Activated naive CD4-positive, alpha-beta T cell treated with anti-CD3 and anti-CD28 coated beads, Interleukin-2, amount 50 U/mL, for 72 hours (primary cell): ENCODE results near the gene ZNF232. TPM values are rescaled to one million over a fixed set of nuclear protein-coding genes. Genes with fewer than 3 reads are reported as not detected.
"Not testable (repeated sequence)": the region's sequence is repeated elsewhere in the genome, so short reads cannot be mapped to it uniquely, and the experiment has no call there.

Experiments
- ATAC-seq, 2 donors: fragments of 150-1000 bp; cut with Tn5 transposase; 2 replicates each; pipeline ENCODE4 v1.10.0; 2021; ENCODE audit warnings: mild to moderate bottlenecking in 2 of 2, moderate library complexity in 2 of 2
- DNase-seq, 2 donors: peaks; one replicate each; pipeline ENCODE4 v3.0.0; 2021 to 2022; ENCODE audit warnings: low spot score in 2 of 2
- H3K27ac Mint-ChIP-seq, 2 donors: one replicate each; pipeline ENCODE4 v1.8.0; 2022; ENCODE audit warnings: mild to moderate bottlenecking in 2 of 2, mixed read lengths in 2 of 2
- H3K36me3 Mint-ChIP-seq, 2 donors: one replicate each; pipeline ENCODE4 v1.8.0; 2022; ENCODE audit warnings: mixed read lengths in 2 of 2
- H3K9me3 Mint-ChIP-seq, 2 donors: one replicate each; pipeline ENCODE4 v1.8.0; 2022; ENCODE audit warnings: mixed read lengths in 2 of 2
- total RNA-seq, 2 donors: library from RNA; stranded (reverse); gene quantifications; one replicate each; pipeline ENCODE4 v1.2.3, GENCODE V29; 2022

Gene ZNF232
- total RNA-seq, 2 donors from 2014 or later, result 15.5 to 19.2 TPM

DNA sequence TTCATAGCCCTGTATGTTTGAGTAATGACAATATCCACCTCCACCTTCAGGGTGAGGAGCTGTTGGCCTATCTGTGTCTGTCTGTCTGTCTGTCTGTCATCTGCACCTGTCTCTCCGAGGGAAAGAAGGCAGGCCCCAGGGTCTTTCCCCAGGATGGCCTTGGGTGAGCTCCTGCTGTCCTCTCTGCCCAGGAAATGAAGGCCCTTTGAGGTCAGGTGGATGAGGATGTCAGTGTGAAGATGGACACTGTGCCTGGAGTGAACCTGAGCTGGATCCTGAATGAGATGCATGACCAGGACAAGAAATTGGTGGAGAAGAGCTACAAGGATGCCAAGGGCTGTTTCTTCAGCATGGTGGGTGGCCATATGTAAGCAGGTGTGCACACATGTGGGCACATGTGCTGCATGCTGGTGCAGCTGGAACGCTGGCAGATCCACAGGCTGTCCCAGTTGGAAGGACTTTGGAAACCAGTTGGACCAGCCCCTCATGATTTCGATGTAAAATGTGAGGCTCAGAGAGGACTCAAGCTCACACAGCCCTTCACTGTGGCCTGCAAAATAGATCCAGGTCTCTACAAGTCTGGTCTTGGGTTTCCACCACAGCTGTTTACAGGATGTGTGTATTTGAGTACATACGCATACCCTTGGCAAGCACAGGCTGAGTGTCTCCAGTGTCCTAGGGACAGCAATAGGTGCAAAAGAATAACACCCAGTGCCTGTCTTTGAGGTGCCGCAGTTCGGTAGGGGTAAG is 8.9 kb upstream of the ZNF232 start:
- not testable (repeated sequence) for H3K36me3 Mint-ChIP-seq, H3K27ac Mint-ChIP-seq, H3K9me3 Mint-ChIP-seq, ATAC-seq
- DNase-seq, result peak in 1 of 2 donors; percentile 33

DNA sequence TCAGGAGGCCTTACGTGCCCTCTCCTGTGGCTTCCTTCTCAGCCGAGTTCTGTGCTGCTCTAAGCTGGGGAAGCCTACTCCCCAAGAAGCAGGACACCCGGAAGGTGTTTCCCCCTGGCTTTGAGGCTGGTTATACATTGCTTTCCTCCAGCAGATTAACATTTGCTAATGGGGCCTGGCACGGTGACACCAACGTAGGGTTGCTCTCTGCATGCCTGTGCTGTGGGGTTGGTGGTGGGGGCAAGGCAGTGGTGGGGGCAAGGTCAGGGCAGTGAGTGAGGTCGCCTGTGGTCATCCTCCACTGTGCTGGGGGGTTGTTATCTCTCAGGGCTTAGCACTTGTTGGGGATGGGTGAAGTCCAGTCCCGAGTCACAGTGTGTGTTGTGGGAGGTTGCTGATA is 8.4 kb upstream of the ZNF232 start:
- H3K36me3 Mint-ChIP-seq, result peaks cover 6 to 12% of the 10 kb centered on the region in 2 donors
- H3K27ac Mint-ChIP-seq, result no peak overlapping the region
- no peaks in the 10 kb centered on the region for H3K9me3 Mint-ChIP-seq
- ATAC-seq, result no peak
- no peak for DNase-seq

DNA sequence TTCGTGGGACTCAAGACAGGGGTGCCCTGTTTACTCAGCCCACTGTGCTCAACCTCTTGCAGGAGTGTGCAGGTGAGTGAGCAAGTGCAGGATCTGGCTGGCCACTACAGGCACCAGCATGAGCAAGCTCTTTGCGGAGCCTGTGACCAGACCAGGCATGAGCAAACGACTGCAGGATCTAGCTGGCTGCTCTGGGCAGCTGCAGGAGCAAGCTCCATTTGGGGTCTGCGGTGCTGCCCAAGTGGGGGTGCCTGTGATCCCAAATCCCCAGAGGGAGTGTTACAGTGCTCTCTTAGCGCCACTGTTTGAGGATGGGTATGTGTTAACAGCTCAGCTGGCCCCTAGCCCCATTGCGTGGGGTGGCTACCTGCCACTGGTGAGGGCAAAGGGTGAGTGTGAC is 6.5 kb upstream of the ZNF232 start:
- Mint-ChIP-seq H3K9me3 (no peaks in the 10 kb centered on the region), H3K36me3 (peaks cover 24 to 28% of the 10 kb centered on the region in 2 donors), H3K27ac (no peak overlapping the region)
- ATAC-seq (peak in 1 of 2 donors; percentile 18), DNase-seq (no peak)

DNA sequence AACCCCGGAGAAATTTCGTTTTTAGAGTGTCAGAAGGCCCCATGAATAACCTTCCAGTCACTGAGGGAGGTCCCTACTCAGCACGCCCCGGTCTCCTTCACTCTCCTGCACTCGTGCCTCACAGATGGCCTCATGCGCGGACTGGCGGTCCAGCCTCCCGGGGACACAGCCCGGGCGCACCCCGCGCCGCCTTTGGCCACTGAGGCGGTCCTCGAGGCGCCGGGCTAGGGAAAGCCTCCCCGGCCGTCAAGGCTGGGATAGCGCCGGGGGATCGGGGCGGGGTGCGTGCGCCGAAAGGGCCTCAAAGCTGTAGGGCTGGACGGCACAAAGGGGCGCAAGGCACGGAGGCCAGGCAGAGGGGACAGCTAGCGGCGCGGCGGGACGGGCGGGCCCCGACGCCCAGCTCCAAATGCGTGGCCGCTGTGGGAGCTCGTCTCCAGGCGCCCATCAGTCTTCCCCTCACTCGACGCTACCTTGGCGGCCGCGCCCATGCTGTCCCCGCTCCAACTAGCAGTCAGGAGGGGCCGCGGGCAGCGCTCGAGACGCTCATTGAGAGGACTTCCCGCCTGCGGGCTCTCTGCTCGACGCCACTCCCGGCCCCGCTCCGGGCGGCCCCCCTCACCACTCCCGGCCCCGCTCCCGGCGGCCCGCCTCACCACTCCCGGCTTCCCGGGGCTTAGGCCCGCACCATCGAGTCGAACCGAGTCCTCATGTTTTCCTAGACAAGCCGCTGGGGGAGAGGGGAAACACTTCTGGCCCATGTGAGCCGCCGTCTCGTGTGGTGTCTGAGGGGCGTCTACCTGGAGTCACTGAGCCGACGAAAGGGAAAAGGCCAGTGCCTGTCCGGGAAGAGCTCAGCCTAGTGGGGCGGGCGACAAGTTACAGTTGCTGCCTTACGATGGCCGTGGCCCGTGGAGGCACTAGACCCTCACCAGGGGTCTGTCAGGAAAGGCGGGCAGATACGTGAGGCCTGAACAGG is 4.3 kb upstream of the ZNF232 start, which contains the start of gene USP6:
TSS of gene USP6 (plus strand) at position 360 of the 979 bp plus-strand sequence. CDS start 14,336 bp downstream, outside the sequence.
- Mint-ChIP-seq H3K27ac (no peak within 1 kb of the TSS), H3K36me3 (peaks cover 37 to 39% of the 10 kb centered on the region in 2 donors), H3K9me3 (peaks cover 0 to under 1% of the 10 kb centered on the region in 2 donors)
- DNase-seq, result peak in 1 of 2 donors; percentile 43
- no peak for ATAC-seq

DNA sequence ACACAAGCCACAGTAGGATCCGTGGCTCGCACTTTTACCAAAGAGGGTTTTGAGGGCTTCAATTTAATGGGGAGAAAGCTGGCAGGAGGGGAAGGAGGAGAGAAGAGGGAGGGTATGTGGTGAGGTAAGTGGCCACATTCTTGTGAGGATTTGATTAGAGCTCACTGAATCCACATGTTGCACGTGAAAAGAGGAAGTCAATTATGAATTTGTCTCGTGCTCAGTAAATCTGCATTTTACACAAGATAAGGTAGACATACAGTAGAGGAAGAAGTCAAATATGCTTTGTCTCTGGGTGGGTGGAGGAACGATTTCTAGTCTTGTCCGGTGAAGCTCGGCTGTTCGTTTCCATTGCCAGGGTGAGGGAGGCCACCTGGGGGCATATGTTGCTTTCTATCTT is 862 bp downstream of the ZNF232 start:
- ATAC-seq, result no peak
- no peak for DNase-seq
- Mint-ChIP-seq H3K9me3 (peaks cover 0 to 25% of the 10 kb centered on the region in 2 donors), H3K27ac (peak overlapping the region; percentile 83 to 89), H3K36me3 (peaks cover 72 to 84% of the 10 kb centered on the region in 2 donors)

DNA sequence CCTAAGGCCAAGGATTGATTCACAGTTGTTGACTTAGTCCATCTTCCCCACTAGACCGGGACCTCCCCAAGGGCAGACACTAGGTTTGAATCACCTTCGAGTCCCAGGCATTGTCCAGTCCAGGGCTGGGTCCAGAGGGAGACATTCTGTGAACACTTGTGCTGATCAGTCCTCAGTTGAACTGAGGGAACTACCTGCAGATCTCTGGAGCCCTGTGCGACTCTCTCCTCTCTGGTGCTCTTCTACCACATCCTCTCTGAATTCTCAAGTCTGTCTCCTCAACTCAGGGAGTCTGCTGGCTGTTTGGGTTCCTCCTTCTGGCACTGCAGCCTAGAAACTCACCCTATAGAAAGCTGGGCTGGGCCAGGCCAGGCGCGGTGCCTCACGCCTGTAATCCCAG is 10.8 kb downstream of the ZNF232 start:
- Mint-ChIP-seq H3K36me3 (peaks cover 24 to 33% of the 10 kb centered on the region in 2 donors), H3K9me3 (peaks cover 11 to 24% of the 10 kb centered on the region in 2 donors)

DNA sequence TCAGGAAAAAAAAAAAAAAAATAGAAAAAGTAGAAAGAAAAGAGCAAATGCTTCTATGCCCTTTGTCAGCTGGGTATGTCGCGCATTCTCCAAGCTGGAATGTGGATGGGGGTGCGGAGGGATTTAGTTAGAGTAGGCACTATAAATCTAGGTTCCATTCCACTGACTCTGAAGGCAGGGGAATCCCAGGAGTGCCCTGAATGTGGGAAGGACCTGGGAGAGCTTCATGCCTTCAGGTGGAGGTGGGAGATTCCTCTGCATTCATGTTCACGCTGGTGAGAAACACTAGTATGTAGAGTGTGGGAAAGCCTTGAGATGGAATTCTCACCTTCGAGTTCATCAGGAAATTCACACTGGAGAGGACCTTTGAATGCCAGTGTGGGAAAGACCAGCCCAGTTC is 12.4 kb downstream of the ZNF232 start:
- Mint-ChIP-seq H3K27ac (no peak overlapping the region), H3K9me3 (peaks cover 19 to 31% of the 10 kb centered on the region in 2 donors), H3K36me3 (peaks cover 27 to 30% of the 10 kb centered on the region in 2 donors)
- ATAC-seq, result no peak
- no peak for DNase-seq

More for the DNA sequence above, 10.8 kb downstream of the ZNF232 start:
- DNase-seq (no peak), ATAC-seq (no peak)
- no peak overlapping the region for H3K27ac Mint-ChIP-seq

DNA sequence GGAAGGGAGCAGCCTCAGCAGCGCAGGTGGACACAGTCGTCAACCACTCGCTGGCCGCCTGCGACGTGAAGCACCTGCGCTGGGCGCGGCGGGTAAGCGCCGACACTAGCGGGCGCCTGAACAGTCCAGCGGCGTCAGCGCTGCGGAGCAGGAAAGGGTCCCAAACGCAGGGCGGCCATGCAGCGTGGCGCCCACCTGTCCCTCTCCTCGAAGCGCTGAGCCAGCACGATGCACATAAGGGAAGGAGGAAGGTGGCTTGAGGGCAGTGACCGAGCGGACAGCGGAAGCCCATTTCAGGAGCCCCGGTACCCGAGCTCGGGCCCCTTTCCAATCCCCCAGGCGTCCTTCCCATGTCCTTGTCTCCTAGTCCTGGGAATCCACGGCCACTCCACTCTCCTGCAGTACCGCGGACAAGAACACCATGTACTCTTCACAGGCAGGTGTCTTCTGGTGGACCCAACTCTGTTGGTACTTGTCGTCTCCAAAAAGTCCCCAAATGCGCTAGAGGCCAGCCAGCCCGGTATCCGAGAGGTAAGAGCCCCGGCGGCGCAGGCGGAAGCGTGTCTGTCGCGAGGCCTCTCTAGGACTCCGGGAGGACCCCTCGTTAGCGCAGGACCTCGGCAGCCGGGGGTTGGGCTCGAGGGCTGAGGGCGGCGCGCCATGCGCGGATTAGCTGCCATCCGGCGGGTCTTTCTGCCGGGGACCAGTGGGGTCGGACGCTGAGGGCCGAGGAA is 14.4 kb downstream of the ZNF232 start:
- peak in 1 of 2 donors; percentile 66 for ATAC-seq
- Mint-ChIP-seq H3K27ac (peak overlapping the region in 1 of 2 donors; percentile 36), H3K9me3 (peaks cover 32 to 37% of the 10 kb centered on the region in 2 donors), H3K36me3 (peaks cover 43 to 44% of the 10 kb centered on the region in 2 donors)
- DNase-seq, result peak in 1 of 2 donors; percentile 11

DNA sequence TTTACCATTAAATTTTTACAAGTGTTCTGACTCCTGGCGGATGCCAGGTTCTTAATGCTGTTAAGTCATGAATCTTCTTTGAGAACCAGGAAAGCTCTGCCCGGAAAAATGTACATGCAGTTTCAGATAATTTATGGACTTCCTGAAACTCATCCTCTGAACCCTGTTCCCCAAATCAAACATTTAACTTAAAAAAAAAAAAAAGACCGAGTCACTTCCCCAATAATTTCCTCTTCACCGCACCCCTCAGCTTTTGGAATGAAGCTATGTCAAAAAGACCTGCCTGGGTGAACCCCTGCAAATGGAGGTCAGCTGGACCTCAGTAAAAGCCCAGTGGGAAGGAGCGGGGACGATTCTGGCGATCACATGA is 15.0 kb downstream of the ZNF232 start:
- peaks cover 48 to 49% of the 10 kb centered on the region in 2 donors for H3K36me3 Mint-ChIP-seq
- no peak for ATAC-seq
- H3K9me3 Mint-ChIP-seq, result peaks cover 37 to 41% of the 10 kb centered on the region in 2 donors
- no peak overlapping the region for H3K27ac Mint-ChIP-seq
- DNase-seq, result no peak

DNA sequence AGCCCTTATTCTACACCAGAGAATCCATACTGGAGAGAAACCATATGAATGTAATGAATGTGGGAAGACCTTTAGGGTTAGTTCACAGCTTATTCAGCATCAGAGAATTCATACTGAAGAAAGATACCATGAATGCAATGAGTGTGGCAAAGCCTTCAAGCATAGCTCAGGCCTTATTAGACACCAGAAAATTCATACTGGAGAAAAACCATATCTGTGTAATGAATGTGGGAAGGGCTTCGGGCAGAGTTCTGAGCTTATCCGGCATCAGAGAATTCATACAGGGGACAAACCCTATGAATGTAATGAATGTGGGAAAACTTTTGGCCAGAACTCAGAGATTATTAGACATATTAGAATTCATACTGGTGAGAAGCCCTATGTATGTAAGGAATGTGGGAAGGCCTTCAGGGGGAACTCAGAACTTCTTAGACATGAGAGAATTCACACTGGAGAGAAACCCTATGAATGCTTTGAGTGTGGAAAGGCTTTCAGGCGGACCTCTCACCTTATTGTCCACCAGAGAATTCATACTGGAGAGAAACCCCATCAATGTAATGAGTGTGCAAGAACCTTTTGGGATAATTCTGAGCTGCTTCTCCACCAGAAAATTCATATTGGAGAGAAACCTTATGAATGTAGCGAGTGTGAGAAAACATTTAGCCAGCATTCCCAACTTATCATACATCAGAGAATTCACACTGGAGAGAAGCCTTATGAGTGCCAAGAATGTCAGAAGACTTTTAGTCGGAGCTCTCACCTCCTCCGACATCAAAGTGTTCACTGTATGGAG is 19.3 kb downstream of the ZNF232 start:
- no peak for DNase-seq
- Mint-ChIP-seq H3K27ac (no peak overlapping the region), H3K36me3 (peaks cover 89% of the 10 kb centered on the region in 2 donors), H3K9me3 (peaks cover 53 to 59% of the 10 kb centered on the region in 2 donors)
- no peak for ATAC-seq

DNA sequence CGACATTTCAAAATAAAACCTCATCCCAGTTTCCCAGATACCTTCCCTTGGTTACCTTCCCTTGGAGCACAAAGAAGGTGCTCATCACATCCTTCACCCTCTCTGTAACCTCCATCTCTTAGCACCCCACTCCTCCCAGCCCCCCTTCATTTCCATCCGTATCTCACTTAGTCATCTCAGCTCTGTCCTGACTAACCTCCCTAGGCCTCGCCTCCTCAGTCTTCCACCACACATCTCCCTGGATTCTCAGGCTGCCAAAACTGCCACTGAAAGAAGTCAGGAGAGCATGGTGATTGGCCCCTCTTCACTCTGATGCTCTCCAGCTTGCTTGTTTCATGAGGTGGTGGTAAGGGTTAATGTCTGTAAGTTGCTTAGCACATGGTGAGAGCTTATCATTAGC is 31.1 kb downstream of the ZNF232 start:
- H3K36me3 Mint-ChIP-seq, result peaks cover 30 to 59% of the 10 kb centered on the region in 2 donors
- no peak overlapping the region for H3K27ac Mint-ChIP-seq
- peaks cover 12 to 22% of the 10 kb centered on the region in 2 donors for H3K9me3 Mint-ChIP-seq
- DNase-seq, result no peak
- ATAC-seq, result no peak

DNA sequence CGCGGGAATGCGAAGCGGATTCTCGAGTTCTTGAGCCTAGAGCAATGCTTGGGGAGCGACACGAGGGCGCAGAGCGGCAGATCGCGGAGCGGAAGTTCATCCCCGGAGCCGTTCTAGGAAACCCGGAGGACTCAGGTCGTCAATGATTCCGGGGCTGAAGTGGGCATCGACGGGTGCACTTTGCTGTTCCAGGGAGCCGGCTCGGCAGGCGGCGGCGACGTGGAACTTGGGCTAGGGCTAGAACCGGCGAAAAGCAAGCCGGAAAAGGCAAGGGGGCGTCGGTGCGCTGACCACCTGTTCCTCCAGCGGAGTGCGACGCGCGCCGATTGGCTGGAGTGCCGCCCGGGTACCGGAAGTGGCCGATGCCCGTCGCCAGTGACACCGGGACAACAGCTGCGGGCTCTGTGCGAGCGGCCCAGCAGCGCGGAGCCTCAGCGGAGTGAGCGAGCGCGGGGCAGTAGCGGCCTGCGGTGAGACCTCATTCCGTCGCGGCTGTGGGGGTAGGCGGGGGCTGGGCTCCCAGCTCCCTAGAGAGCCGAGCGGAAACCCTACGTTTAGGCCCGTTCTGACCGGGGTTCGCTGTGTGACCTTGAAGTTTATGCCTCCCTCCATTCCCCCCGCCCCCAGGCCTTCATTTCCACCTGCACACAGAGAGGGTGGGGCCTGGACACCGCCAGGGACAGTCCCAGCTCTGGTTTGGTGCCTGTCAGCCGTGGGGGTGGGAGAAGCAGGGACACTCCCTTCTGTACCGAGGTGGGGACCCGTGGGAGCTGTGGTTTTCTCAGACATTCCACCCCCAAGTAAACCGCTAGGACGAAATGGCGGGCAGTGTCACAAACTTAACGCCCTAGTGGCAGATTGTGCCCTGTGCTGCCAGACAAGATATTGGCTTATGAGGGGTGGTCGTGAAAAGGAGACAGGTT is 33.3 kb downstream of the ZNF232 start, which contains the start of gene ZFP3:
TSS of gene ZFP3 (plus strand) at position 362 of the 923 bp plus-strand sequence. CDS start 13,038 bp downstream, outside the sequence.
- Mint-ChIP-seq H3K36me3 (peaks cover 19 to 39% of the 10 kb centered on the region in 2 donors), H3K27ac (peak within 1 kb of the TSS; percentile 89 to 90), H3K9me3 (peaks cover 4 to 15% of the 10 kb centered on the region in 2 donors)
- ATAC-seq, result peak; percentile 90 to 94
- DNase-seq, result peak; percentile 78 to 86

DNA sequence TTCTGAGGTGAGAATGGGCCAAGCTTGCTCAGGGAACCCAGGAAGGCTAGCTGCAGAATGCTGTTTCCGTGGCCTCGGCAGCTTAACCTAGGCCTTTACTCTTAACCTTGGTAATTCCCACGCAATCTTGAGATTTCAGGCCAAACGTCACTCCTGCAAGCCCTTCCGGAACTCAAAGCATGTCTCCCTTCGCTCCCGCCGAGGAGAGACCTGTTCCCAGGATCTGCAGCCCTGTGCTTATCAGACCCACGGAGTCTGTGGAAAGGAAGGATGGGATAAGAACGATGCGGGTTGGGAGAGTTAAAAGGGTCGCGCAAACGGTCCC is 33.9 kb downstream of the ZNF232 start:
- peaks cover 2 to 11% of the 10 kb centered on the region in 2 donors for H3K9me3 Mint-ChIP-seq

DNA sequence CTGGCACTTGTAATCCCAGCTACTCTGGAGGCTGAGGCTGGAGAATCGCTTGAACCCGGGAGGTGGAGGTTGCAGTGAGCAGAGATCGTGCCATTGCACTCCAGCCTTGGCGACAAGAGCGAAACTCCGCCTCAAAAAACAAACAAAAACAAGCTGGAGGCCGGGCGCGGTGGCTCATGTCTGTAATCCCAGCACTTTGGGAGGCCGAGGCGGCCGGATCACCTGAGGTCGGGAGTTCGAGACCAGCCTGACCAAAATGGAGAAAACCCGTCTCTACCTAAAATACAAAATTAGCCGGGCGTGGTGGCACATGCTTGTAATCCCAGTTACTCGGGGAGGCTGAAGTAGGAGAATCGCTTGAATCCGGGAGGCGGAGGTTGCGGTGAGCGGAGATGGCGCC is 34.4 kb downstream of the ZNF232 start:
- Mint-ChIP-seq H3K27ac (peak overlapping the region in 1 of 2 donors; percentile 89), H3K36me3 (peaks cover 12 to 31% of the 10 kb centered on the region in 2 donors)
- DNase-seq, ATAC-seq, H3K9me3 Mint-ChIP-seq: not testable (repeated sequence)

More for the DNA sequence above, 33.9 kb downstream of the ZNF232 start:
- DNase-seq (peak in 1 of 2 donors; percentile 57), ATAC-seq (peak in 1 of 2 donors; percentile 9)
- H3K27ac Mint-ChIP-seq, result peak overlapping the region; percentile 89 to 90
- peaks cover 15 to 34% of the 10 kb centered on the region in 2 donors for H3K36me3 Mint-ChIP-seq
